A549 (cell line): ENCODE measurements around the gene PPP2R2D.
"Not testable (repeated sequence)": the region's sequence is repeated elsewhere in the genome, so short reads cannot be mapped to it uniquely, and the experiment has no call there.

Source experiments
- CBX2 ChIP-seq: fragments of 200-600 bp; sonication (generic); IDR thresholded peaks from 2 replicates; pipeline ENCODE4 v1.6.1; 2016; ENCODE audit warnings: low read depth, mild to moderate bottlenecking, borderline replicate concordance
- CTCF ChIP-seq: fragments of >200 bp; sonication (Bioruptor Twin); formaldehyde crosslinking; IDR thresholded peaks from 3 replicates; pipeline ENCODE4 v1.5.1; 2016
- EP300 ChIP-seq, 2 experiments: fragments of >200 bp; sonication (Bioruptor Twin); formaldehyde crosslinking; IDR thresholded peaks; 2 replicates in 1 of 2; 3 replicates in 1 of 2; pipeline ENCODE4 v1.6.1; 2016 to 2017
- JUN ChIP-seq, 2 experiments: fragments of >200 bp; sonication (Bioruptor Twin); formaldehyde crosslinking; IDR thresholded peaks; 2 replicates in 1 of 2; 3 replicates in 1 of 2; pipeline ENCODE4 v1.6.1; 2016 to 2017
- MAX ChIP-seq: IDR thresholded peaks from 2 replicates; pipeline ENCODE4 v1.6.1; 2012
- PHF8 ChIP-seq: fragments of 200-600 bp; sonication (generic); IDR thresholded peaks from 2 replicates; pipeline ENCODE4 v1.6.1; 2016; ENCODE audit warnings: low read depth, mild to moderate bottlenecking, antibody characterized with exemption, moderate library complexity, borderline replicate concordance
- POLR2A ChIP-seq: IDR thresholded peaks from 2 replicates; pipeline ENCODE4 v1.6.1; 2012; ENCODE audit warnings: mild to moderate bottlenecking, low read length
- REST ChIP-seq: fragments of 200-600 bp; sonication (generic); IDR thresholded peaks from 2 replicates; pipeline ENCODE4 v1.6.1; 2016; ENCODE audit warnings: antibody characterized with exemption, mild to moderate bottlenecking, moderate library complexity

- TF ChIP-seq CTCF; REST; POLR2A; CBX2; MAX; PHF8; JUN (IDR thresholded peaks at IDR 0.05); EP300 (IDR thresholded peaks at IDR 0.05): not testable (repeated sequence)
Measured at GRCh38 chr10:131916767-131917160, 16.0 kb downstream of the PPP2R2D start.
